HepG2 (cell line): ENCODE results near the gene DCTN2. TPM values are rescaled to one million over a fixed set of nuclear protein-coding genes. Genes with fewer than 3 reads are reported as not detected.

Experiments
- HIVEP1 ChIP-seq: sonication (generic); formaldehyde crosslinking; IDR thresholded peaks from 2 replicates; pipeline ENCODE4 v1.4.0; 2020; ENCODE audit warnings: mild to moderate bottlenecking, missing genetic modification reagents
- MTA1 ChIP-seq: sonication (generic); formaldehyde crosslinking; IDR thresholded peaks from 2 replicates; pipeline ENCODE4 v1.4.0; 2020; ENCODE audit warnings: missing genetic modification reagents, mild to moderate bottlenecking, borderline replicate concordance
- NR2F6 ChIP-seq, 2 experiments: IDR thresholded peaks; 2 replicates each; pipeline ENCODE4 v1.6.1; 2016; ENCODE audit warnings: antibody characterized with exemption in 1 of 2, mild to moderate bottlenecking in 1 of 2
- PPARG ChIP-seq: conservative IDR thresholded peaks from 2 replicates; pipeline ENCODE4 v1.6.1; 2016; ENCODE audit warnings: missing biosample characterization, missing genetic modification reagents
- RBAK ChIP-seq: sonication (generic); formaldehyde crosslinking; IDR thresholded peaks from 2 replicates; pipeline ENCODE4 v1.5.1; 2020; ENCODE audit warnings: mild to moderate bottlenecking, missing genetic modification reagents
- TARDBP ChIP-seq: sonication (generic); formaldehyde crosslinking; IDR thresholded peaks from 2 replicates; pipeline ENCODE4 v1.8.0; 2022; ENCODE audit warnings: mild to moderate bottlenecking, missing genetic modification reagents
- ZBTB40 ChIP-seq, 2 experiments: fragments of 450-650 bp in 1 of 2; sonication (generic) in 1 of 2; formaldehyde crosslinking in 1 of 2; IDR thresholded peaks; 2 replicates each; pipeline versions ENCODE4 v1.6.1 to v1.8.0; 2016 to 2022; ENCODE audit warnings: antibody characterized with exemption in 1 of 2, mild to moderate bottlenecking in 1 of 2, missing genetic modification reagents in 1 of 2
- ZKSCAN5 ChIP-seq: sonication (generic); formaldehyde crosslinking; IDR thresholded peaks from 2 replicates; pipeline ENCODE4 v1.5.1; 2020; ENCODE audit warnings: mild to moderate bottlenecking, missing genetic modification reagents
- ZNF138 ChIP-seq: sonication (generic); formaldehyde crosslinking; IDR thresholded peaks from 2 replicates; pipeline ENCODE4 v1.5.0; 2020; ENCODE audit warnings: mild to moderate bottlenecking, low read depth, missing genetic modification reagents
- ZNF160 ChIP-seq: sonication (generic); formaldehyde crosslinking; IDR thresholded peaks from 2 replicates; pipeline ENCODE4 v1.8.0; 2022; ENCODE audit warnings: mild to moderate bottlenecking, inconsistent platforms, missing genetic modification reagents
- ZNF263 ChIP-seq: sonication (generic); formaldehyde crosslinking; IDR thresholded peaks from 2 replicates; pipeline ENCODE4 v1.4.0; 2020; ENCODE audit warnings: missing genetic modification reagents
- ZNF710 ChIP-seq: sonication (generic); formaldehyde crosslinking; IDR thresholded peaks from 2 replicates; pipeline ENCODE4 v1.5.0; 2020; ENCODE audit warnings: mild to moderate bottlenecking, missing genetic modification reagents, borderline replicate concordance
- ZNF780A ChIP-seq: sonication (generic); formaldehyde crosslinking; IDR thresholded peaks from 2 replicates; pipeline ENCODE4 v1.8.0; 2022; ENCODE audit warnings: mild to moderate bottlenecking, missing genetic modification reagents, moderate library complexity
- polyA plus RNA-seq, 8 experiments: library from polyadenylated mRNA; depleted of rRNA in 3 of 8; stranded (reverse) in 7 of 8; unstranded in 1 of 8; fragments of >200 nt; fragmentation: Illumina TruSeq in 4 of 8; extraction: Trizol in 4 of 8; gene quantifications; 2 replicates each; pipeline versions ENCODE4 v1.2.1 to v1.2.3, GENCODE V29; 2011 to 2016; ENCODE audit warnings: low read depth in 4 of 8, missing spikeins in 1 of 8, mixed read lengths in 1 of 8; ENCODE audit not compliant: insufficient read depth in 1 of 8
- total RNA-seq, 5 experiments: library from RNA; depleted of rRNA; stranded (reverse); fragments of >200 nt; fragmentation: Illumina TruSeq; extraction: Trizol; gene quantifications; 2 replicates each; pipeline ENCODE4 v1.2.3, GENCODE V29; 2016; ENCODE audit warnings: low read depth in 1 of 5

The DCTN2 gene
- total and polyA plus RNA-seq, 2 of the 13 experiments (the other 11 are each of a cell fraction or from before 2014, with no cell fraction given) = 72.0 to 77.4 TPM

- TF ChIP-seq HIVEP1 (CRISPR knock-in tag) (0 out of 2 replicates have a peak, but pooled peaks have one; percentile 43), TARDBP (CRISPR knock-in tag) (0 out of 2 replicates have a peak, but pooled peaks have one; percentile 10), ZKSCAN5 (no peak), ZNF780A (CRISPR knock-in tag) (no peak), ZBTB40 (IDR thresholded peaks at IDR 0.05) (no peak), ZBTB40 (CRISPR knock-in tag; IDR thresholded peaks at IDR 0.05) (0 out of 2 replicates have a peak, but pooled peaks have one; percentile 60), NR2F6 (IDR thresholded peaks at IDR 0.05) (no peak; the same call in 1 of the 2 replicates), NR2F6 (CRISPR knock-in tag; IDR thresholded peaks at IDR 0.05) (peak; percentile 59; the same call in 1 of the 2 replicates), ZNF138 (CRISPR knock-in tag) (peak; percentile 41; the same call in 1 of the 2 replicates), ZNF263 (CRISPR knock-in tag) (no peak; the same call in 1 of the 2 replicates), RBAK (CRISPR knock-in tag) (peak; percentile 67; the same call in 1 of the 2 replicates), ZNF710 (peak; percentile 57; the same call in 1 of the 2 replicates), ZNF160 (peak; percentile 79), PPARG (peak; percentile 29; the same call in 1 of the 2 replicates), MTA1 (CRISPR knock-in tag) (peak; percentile 79; the same call in 1 of the 2 replicates)
These were observed 29.0 kb upstream of the DCTN2 start (continued) for GRCh38 chr12:57575771-57576612.
